HG02763 (cell line): ENCODE measurements around the gene ITGB2.

Source experiments
- ATAC-seq: cut with Tn5 transposase; IDR thresholded peaks from one replicate; pipeline ENCODE4 v1.9.1; 2021; ENCODE audit warnings: mild to moderate bottlenecking, moderate library complexity; ENCODE audit not compliant: unreplicated experiment

ITGB2 gene

DNA sequence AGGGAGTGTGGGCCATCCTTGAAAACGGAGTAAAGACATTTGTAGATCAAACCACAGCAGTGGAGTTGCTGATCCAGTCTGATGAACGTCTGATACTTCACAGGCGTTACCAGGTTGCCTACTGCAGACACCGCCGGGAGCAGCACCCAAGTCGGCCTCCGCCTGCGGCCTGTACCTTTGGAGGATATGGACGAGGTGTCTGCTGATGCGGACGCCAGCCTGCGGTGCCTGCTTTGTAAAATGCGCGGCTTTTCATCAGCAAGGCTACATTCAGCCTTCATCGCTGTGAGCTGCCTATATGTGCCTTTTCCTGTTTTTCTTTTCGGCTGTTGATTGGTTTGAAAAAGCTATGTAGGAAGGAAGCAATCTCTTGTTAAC lies 35.1 kb upstream of the ITGB2 start:
- no peak for ATAC-seq

DNA sequence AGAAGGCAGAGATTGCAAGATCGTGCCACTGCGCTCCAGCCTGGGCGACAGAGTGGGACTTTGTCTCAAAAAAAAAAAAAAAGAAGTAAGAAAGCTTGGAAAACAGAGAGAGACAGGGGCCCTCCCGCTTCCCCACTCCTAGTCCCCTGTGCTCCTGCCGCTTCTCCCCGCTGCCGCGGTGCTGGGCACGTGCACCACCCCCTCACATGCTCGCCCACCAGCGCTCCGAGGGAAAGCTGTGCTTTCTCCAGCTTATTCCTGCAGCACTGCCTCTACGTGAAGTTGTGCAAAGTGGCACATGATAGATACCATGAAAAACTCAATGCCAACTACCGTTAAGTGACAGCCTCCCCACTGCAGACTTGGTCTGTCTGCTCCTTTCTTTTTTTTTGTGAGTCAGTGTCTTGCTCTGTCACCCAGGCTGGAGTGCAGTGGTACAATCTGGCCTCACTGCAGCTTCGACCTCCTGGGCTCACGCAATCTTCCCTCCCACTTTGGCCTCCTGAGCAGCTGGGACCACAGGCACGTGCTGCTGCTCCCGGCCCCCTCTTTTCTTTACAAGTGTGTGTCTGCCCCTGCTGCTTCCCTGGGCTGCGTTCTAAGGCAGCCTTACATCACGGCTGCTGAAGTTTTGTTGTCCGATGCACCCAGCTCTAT lies 34.6 kb upstream of the ITGB2 start:
- no peak for ATAC-seq

DNA sequence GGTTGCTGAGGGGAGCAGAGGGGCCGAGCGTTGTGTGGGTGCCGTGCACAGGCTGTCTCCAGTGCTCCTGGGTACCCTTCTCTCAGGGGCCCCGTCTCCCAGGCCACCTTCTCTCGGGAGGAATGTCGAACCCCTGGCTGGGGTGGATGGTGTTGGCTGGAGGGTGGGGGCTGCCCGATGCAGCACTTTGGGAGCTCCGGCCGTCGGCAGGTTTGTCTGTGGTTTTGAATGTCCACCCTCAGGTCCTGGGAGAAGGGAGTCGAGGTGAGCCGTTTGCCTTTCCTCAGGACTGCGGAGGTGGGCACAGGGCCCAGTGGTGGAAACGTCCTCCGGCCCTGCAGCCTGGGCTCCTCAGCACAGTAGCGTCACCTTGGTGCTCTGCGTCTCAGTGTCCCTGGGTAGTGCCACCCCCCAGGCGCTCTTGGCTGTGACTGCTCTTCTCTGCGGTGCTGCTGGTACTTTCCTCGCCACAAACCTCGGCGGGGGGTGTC lies 33.6 kb upstream of the ITGB2 start:
- ATAC-seq = no peak

DNA sequence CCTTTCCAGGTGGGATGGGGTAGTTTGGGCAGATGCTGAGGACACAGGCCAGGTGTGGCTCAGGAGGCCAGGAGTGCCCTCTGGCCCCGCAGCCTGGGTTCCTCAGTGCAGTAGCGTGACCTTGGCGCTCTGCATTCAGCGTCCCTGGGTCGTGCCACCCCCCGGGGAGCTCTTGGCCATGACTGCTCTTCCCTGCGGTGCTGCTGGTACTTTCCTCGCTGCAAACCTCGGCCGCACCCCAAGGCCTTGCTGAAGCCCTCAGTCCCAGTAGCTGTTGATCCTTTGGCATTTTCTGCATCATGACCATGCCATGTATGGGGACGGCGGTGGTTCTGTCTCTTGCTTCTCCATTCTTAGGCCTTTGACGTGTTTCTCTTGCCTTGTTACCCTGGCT lies 32.9 kb upstream of the ITGB2 start:
- ATAC-seq = no peak

DNA sequence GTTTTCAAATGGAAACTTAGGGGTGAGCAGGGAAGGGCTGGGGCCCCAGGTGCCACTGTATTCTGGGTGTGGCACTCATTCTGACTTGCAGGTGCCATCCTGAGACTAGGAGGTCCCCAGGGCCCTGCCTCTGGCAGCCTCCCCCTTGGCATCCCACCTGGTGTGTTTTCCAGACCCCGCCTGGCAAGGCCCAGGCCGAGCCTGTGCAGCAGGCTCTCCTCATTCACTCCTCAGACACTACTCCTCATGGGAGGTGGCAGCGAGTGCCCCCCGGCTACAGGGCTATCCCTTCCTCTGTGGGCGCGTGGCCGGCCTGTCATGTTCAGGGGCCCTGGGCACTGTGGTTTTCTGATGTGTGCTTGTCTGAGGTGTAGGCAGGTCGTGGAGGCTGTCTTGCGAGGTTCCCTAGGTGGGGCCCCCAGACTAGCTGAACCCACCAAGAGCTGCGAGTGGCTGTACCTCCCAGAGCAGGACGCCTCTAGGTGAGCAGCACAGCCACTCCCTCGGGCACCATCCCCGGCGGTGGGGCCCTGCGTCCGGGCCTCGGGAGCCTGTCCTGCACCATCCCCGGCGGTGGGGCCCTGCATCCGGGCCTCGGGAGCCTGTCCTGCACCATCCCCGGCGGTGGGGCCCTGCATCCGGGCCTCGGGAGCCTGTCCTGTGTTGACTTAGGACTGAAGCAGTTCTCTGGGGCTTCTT lies 32.4 kb upstream of the ITGB2 start:
- no peak for ATAC-seq

DNA sequence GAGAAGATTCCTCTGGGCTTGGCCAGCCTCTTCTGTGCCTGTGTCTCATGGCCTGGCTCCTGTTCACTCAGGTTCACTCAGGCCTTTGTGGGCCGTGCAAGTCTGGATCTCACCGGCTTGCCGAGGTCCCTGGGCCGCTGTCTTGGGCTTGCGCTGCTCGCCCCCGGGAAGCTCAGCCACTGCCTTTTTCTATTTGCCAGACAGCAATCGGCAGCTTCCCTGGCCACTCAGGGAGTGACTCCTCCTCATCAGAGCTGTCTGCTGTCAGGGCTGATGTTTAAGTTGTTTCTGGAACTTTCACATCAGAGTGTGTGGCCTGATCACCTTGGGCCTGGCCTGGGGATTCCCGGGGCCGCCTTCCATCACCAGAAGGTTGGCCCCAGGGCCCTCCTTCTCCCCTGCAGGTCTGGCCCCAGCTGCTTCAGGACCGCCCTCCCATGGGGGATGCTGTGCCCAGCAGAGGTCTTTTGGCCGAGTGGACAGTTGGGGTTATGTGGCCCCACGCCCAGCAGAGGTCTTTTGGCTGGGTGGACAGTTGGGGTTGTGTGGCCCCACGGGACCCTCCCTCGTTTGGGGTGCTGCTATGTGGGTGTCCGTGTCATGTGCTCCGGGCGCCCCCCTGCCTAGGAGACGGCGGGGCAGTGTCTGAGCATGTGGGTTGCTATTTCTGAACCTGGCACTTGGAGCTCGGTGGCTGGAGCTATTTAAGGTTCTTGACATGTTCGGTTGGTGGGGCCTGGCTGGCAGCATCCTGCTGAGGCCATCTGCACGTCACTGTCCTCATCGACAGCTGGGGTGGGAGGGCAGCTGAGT lies 31.6 kb upstream of the ITGB2 start:
- no peak for ATAC-seq

DNA sequence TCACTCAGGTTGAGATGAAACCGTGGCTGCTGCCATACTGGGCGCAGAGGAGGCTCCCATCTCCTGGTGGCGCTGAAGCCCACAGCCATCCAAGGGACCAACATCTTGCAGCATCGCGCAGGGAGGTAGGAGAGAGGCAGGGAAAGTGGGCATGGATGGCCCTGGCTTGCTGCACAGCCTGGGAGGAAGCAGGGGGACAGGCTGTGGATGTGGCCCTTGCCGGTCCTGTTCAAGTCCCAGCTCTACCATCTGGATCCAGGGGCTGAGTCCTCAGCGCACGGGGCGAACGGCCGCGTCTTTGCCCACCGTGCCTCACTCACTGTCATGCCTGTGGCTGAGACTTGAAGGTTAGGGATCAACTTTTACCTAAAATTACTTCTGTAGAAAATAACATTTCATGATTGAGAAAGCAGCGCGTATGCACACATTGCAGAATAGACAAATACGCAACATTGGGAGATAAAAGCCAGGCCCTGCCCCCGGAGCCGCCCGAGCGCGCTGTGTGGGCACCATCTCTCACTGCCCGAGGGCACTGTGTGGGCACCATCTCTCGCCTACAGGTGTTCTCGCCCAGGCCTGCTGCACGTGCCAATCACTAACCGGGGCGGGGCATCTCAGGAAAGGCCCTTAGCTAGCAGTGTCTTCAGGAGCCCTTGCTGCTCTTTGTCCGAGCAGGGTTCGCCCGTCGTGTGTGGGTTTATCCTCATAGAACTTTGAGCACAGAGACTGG lies 30.7 kb upstream of the ITGB2 start:
- ATAC-seq = no peak

DNA sequence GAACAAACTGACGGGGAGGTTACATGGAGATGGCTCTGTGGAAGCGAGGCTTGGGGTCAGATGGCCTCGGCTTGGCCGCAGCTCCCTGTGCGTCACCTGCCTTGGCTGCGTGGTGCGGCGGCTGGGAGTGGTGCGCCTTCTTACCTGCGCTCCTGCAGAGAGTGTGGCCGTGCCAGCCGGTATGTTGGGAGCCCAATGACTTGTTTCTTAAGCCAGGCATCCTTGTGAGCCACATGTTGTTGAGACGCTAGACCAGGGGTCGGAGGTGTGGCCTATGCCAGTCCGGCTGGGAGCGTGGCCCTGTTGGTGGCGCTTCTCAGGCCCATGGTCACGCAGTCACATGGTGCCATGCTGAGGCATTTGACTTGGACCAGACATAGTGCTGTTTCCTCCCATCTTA lies 29.7 kb upstream of the ITGB2 start:
- ATAC-seq = no peak

DNA sequence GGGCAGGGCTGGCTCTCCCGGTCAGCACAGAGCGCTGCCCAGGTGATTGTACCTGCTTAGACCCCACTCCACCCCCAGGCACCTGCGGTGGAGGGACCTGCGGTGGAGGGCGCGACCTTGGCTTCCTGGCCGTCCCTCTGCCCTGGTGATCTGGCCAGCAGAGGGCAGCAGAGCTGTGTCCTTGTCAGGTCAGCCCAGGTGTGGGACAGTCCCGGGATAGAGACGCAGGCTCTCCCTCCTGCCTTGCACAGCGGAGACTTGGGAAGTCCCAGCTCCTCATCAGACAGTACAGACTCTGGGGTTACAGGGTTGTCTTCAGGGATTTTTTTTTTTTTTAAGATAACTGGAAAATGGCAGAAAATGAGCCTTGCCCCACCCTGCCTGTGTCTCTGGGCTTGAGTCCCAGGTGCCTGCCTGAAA lies 29.1 kb upstream of the ITGB2 start:
- no peak for ATAC-seq

DNA sequence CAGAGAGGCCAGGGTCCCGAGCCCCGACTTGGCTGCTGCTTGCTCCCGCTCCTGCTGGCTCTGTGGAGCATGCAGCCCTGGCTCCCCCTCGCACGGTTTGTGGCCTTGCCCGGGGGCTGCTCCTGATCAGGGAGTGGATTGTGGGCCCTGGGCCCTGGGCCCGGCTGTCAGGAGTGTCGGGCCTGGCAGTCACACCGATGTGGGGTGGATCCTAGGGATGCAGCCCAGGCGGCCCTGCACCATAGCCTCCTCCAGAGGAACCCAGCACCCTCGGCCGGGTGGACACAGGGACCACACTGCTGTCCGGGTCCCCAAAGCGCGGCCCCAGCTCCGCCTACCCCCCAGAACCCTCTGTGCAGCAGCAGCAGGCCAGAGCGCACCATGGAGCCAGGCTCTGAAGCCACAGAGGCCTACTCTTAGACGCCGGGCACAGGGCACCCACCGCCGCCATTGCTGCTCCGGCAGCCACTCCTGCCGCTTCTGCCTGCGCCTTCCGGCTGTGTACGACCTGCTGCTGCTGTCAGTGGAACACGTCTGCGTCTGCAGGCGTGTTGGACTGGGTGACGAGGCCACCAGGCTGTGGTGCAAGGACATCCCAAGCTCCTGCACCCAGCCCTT lies 28.6 kb upstream of the ITGB2 start:
- no peak for ATAC-seq

DNA sequence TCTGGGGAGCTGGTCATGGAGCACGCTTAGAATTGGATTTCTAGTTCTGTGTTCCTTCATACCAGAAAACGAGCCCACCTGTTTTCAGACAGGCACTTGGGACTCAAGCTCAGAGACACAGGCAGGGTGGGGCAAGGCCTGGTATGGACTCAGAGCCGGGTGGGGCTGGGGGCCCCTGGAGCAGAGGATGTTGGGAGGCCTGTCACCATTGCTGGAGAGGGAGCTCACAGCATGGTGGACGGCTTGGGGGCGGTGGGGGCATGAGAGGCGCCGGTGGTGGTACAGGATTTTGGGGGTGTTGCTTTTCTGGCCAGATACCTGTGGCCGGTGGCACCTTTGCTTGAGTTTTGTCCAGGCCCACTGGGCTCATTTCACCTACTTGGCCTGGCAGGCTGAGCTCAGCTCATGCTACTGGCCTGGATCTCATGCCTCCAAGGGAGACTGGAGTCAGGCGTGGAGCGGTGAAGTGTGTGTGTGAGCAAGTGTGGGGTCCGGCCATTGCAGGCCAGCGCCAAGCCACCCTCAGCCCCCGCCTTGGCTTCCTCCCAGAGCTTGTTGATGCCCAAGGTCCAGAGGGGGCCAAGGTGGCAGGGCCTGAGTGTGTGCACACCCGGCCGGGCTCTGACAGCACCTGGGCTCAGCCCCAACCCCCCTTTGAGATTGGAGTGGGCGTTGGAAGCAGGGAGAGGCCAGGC lies 27.9 kb upstream of the ITGB2 start:
- no peak for ATAC-seq

DNA sequence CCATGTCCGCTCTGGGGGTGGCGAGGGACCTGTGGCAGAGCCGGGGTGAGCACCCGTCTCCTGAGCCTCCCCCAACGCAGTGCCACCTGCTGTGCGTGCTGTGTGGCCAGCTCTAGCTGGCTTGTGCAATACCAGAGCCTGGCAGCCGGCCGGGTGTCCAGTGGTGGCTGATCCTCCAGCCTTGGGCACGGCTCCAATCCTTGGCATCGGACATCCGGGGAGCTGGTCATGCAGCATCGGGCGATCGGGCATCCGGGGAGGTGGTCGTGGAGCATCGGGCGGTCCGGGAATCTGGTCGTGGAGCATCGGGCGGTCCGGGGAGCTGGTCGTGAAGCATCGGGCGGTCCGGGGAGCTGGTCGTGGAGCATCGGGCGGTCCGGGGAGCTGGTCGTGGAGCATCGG lies 27.2 kb upstream of the ITGB2 start:
- no peak for ATAC-seq

DNA sequence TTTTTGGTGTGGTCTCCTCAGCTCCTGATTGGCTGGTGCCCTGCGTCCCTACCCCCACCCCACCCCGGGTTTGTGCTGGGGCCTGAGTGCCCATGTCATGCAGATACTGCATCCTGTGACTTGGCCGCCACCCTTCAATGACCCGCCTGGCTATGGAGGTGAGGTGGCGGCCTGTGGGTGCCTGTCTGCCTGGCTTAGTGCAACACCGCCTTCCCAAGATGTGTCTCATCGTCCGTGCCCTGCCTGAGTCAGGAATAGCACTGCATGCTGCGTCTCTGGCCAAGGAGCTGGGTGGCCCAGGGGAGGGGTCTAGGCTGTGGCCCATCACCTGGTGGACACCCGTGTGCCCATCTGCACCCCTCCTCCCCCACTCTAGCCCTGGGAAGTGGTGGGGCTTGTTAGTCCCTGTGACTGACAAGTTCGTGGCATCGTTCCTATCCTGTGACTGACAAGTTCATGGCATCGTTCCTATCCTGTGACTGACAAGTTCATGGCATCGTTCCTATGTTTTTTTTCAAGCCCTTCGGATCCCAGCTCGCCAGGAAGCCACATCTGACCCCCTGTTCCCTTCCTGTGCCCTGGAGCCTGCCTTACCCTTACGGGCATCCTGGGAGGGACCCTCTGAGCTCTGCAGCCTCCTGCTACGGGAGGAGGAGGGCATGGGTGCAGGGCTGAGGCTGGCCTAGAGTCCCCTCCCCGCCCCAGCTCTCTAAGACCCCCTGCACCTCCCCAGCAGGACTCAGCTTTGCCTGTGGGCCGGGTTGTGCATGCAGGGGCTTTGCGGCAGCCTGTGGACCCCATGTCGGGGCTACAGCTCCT lies 26.6 kb upstream of the ITGB2 start:
- ATAC-seq = no peak

DNA sequence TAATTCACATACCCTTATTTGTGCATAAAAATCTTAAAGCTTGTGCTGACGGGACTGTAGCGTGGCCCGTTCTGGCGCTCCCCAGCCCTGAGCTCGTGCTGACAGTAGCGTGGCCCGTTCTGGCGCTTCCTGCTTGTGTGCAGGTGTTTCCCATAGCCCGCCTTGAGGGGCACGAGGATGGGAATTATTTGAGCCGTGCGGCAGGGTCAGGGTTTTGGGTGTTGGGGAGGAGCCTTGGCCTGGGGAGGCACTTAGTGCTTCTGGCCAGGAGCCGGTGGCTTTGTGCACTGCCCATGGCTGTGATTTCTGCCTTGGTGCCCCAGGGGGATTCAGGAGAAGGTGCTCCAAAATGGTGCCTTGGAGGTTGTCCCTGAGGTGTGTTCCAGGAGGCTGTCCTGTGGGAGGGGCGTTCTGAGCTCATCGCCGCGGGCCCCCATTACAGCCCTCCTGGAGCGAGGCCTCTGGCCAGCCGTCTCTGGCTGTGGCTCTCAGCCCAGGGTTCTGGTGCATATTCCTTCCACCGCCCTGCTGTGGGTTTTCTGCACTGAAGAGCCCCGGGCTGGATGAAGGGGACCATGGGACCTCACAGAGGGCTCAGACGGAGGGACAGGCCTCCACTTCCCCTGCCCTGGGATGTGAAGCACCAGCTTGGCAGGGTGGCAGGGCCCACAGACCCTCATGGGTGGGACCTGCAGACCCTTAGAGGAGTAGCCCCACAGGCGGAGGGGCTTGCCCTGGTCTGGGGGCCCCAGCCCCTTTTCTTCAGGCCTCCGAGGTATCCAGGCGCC lies 25.7 kb upstream of the ITGB2 start:
- no peak for ATAC-seq

DNA sequence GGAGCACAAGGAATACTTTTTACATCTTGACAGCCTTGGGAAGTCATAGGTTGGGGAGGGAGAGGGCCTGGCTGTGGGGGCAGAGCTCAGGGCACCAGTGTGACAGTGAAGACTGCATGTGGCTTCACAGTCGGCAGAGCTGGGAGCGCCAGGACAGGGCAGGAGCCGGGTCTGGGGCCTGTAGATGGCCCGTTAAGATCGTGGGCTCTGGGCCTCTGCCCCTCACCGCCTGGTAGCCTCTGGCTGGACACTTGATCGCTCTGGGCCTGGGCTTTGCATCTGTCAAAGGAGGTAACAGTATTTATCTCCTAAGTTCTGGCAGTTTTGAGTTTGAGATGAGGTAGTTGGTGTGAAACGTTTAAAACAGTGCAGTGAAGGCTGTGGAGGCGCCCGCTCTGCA lies 23.9 kb upstream of the ITGB2 start:
- no peak for ATAC-seq

DNA sequence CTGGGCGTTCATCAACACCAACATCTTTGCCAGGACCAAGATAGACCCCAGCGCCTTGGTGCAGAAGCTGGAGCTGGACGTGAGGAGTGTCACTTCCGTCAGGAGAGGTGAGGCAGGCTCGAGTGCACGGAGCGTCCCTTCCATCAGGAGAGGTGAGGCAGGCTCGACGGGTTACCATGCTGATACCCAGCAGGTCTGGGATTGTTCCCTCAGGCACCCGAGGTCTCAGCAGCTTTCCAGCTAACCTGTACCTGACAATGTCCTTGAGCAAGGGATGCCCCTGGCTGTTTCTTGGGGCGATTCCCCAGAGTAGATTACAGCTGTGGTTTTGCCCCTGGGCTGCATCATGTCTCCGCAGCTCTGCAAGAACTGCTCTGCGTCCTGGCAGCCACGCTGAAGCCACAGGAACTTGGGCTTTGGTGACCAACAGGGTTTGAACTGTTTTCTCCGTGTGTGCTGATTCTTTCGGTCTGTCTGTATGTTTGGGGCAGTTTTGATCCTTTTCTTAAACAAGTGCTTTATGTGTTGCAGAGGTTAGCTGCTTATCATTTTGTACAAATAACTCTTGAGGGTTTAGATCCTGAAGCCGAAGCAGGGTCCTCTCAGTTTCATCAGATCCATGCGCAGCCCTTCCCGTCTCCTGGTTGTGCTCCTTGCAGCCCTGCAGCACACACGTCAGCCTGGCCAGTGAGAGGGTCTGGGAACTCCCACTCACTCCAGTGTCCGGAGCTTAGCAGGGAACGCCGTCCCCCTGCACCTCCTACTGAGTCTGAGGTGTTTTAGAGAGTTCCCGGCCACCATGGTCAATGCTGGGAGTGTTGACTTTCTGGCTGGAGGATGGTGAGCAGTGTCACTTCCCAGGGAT lies 23.2 kb upstream of the ITGB2 start:
- no peak for ATAC-seq

DNA sequence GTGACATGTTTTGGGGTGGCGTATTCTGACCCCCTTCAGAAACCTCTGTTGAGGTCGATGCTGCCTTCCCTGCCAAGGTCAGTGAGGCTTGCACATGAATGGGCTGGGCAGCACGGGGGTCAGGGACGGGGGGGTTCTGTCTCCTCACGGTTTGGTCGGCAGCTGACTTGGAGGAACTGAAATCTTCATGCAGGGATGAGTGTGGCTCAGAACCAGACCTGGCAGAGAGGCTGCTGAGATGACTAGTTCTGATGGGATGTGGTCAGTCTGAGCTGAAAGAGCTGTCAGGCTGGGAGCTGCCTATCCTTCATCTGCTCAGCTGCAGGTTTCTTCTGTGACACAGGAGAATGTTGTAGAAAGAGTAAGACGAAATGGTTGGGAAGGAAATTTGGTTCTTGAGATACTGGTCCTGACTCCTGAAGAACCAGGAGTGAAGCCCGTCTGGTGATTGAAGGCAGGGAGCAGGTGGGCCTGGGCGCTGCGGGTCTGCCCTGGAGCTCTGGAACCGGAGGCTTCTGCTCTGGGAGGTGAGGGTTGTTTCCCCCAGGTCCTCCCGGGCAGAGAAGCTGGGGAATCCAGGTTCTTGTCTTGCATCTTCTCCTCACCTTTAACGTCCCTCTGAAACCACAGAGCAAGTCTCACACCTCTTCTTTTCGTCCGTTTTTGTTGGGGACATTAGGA lies 22.4 kb upstream of the ITGB2 start:
- no peak for ATAC-seq
